ENCODE measurements around the gene PIP5K1B.

PIP5K1B gene

GRCh38 chr9:68870086-68870485 lies 165.0 kb downstream of the PIP5K1B start:
- no peak for TF ChIP-seq CTCF (IDR thresholded peaks at IDR 0.05; ENCODE audit: extremely low read depth, missing control alignments)
- DNase-seq (ENCODE audit: low spot score) = no peak

GRCh38 chr9:68871236-68871635 lies 166.2 kb downstream of the PIP5K1B start:
- no peak for DNase-seq (ENCODE audit: low spot score)
- no peak for TF ChIP-seq CTCF (IDR thresholded peaks at IDR 0.05; ENCODE audit: extremely low read depth, missing control alignments)

GRCh38 chr9:68872026-68872501 lies 167.0 kb downstream of the PIP5K1B start:
- TF ChIP-seq CTCF (IDR thresholded peaks at IDR 0.05; ENCODE audit: extremely low read depth, missing control alignments) = no peak
- no peak for DNase-seq (ENCODE audit: low spot score)

GRCh38 chr9:68873179-68873578 lies 168.1 kb downstream of the PIP5K1B start:
- no peak for TF ChIP-seq CTCF (IDR thresholded peaks at IDR 0.05; ENCODE audit: extremely low read depth, missing control alignments)
- DNase-seq (ENCODE audit: low spot score) = no peak

GRCh38 chr9:68876273-68876672 lies 171.2 kb downstream of the PIP5K1B start:
- no peak for DNase-seq (ENCODE audit: low spot score)

GRCh38 chr9:68876681-68877080 lies 171.6 kb downstream of the PIP5K1B start:
- TF ChIP-seq CTCF (IDR thresholded peaks at IDR 0.05; ENCODE audit: extremely low read depth, missing control alignments) = no peak
- no peak for DNase-seq (ENCODE audit: low spot score)

More at GRCh38 chr9:68876273-68876672, 171.2 kb downstream of the PIP5K1B start:
- no peak for TF ChIP-seq CTCF (IDR thresholded peaks at IDR 0.05; ENCODE audit: extremely low read depth, missing control alignments)

GRCh38 chr9:68877219-68877618 lies 172.2 kb downstream of the PIP5K1B start:
- DNase-seq (ENCODE audit: low spot score) = no peak
- TF ChIP-seq CTCF (IDR thresholded peaks at IDR 0.05; ENCODE audit: extremely low read depth, missing control alignments) = no peak
